ENCODE results near the gene TMCC3. TPM values are rescaled to one million over a fixed set of nuclear protein-coding genes. Genes with fewer than 3 reads are reported as not detected.

TMCC3 gene
- total and polyA plus RNA-seq, 9 of the 15 experiments (the other 6 are each of a cell fraction or from before 2014, with no cell fraction given): not detected

DNA sequence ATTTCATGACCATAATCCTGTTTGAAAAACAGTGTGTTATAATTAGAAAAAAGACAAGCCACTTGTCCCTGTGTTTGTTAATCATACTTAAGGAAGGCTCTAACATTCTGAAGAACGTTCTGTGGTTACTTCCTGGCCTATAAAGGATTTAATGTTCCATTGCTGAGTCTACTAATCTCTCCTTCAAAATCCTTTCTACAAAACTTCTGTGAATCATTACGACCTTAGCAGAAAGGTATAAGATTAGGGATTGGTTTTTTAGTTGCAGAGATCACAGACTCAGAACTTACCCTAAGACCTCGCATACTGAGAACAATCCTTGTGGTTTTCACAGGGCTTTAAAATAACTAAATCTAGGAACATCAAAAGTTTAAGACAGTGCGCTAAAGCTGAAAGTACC is 48.3 kb downstream of the TMCC3 start:
- no peak for FAIRE-seq
- intact Hi-C loops (cut with micrococcal nuclease): loop anchor here (5.0 kb wide), 1 partner anchor 160 kb away; no protein-coding TSS in a partner anchor
- no TSS peak for BruUV-seq (replicated peaks)
- no peak for TF ChIP-seq PRPF4 (IDR thresholded peaks at IDR 0.05; ENCODE audit: insufficient read depth, low read depth, low read length, poor library complexity, severe bottlenecking)
- no peak for TF ChIP-seq SNRNP70 (optimal IDR thresholded peaks at IDR 0.05; ENCODE audit: low read depth, low read length)
- TF ChIP-seq ZFX (CRISPR knock-in tag; IDR thresholded peaks at IDR 0.05): no peak
- TF ChIP-seq, protein P1, sequence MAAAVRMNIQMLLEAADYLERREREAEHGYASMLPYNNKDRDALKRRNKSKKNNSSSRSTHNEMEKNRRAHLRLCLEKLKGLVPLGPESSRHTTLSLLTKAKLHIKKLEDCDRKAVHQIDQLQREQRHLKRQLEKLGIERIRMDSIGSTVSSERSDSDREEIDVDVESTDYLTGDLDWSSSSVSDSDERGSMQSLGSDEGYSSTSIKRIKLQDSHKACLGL (CRISPR knock-in tag; IDR thresholded peaks at IDR 0.05; ENCODE audit: borderline replicate concordance, poor library complexity, severe bottlenecking): no peak
- TF ChIP-seq LCOR (CRISPR knock-in tag; IDR thresholded peaks at IDR 0.05): no peak
- TF ChIP-seq ZNF311 (CRISPR knock-in tag; IDR thresholded peaks at IDR 0.05): no peak
- TF ChIP-seq, protein P2, sequence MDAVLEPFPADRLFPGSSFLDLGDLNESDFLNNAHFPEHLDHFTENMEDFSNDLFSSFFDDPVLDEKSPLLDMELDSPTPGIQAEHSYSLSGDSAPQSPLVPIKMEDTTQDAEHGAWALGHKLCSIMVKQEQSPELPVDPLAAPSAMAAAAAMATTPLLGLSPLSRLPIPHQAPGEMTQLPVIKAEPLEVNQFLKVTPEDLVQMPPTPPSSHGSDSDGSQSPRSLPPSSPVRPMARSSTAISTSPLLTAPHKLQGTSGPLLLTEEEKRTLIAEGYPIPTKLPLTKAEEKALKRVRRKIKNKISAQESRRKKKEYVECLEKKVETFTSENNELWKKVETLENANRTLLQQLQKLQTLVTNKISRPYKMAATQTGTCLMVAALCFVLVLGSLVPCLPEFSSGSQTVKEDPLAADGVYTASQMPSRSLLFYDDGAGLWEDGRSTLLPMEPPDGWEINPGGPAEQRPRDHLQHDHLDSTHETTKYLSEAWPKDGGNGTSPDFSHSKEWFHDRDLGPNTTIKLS (IDR thresholded peaks at IDR 0.05; ENCODE audit: borderline replicate concordance, low read depth): no peak
- TF ChIP-seq, protein P3, sequence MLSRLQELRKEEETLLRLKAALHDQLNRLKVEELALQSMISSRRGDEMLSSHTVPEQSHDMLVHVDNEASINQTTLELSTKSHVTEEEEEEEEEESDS (CRISPR knock-in tag; IDR thresholded peaks at IDR 0.05): no peak
- TF ChIP-seq, protein P4, sequence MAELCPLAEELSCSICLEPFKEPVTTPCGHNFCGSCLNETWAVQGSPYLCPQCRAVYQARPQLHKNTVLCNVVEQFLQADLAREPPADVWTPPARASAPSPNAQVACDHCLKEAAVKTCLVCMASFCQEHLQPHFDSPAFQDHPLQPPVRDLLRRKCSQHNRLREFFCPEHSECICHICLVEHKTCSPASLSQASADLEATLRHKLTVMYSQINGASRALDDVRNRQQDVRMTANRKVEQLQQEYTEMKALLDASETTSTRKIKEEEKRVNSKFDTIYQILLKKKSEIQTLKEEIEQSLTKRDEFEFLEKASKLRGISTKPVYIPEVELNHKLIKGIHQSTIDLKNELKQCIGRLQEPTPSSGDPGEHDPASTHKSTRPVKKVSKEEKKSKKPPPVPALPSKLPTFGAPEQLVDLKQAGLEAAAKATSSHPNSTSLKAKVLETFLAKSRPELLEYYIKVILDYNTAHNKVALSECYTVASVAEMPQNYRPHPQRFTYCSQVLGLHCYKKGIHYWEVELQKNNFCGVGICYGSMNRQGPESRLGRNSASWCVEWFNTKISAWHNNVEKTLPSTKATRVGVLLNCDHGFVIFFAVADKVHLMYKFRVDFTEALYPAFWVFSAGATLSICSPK (IDR thresholded peaks at IDR 0.05; ENCODE audit: borderline replicate concordance): no peak
- no peak for TF ChIP-seq HIVEP1 (CRISPR knock-in tag; IDR thresholded peaks at IDR 0.05)
- TF ChIP-seq, protein P5, sequence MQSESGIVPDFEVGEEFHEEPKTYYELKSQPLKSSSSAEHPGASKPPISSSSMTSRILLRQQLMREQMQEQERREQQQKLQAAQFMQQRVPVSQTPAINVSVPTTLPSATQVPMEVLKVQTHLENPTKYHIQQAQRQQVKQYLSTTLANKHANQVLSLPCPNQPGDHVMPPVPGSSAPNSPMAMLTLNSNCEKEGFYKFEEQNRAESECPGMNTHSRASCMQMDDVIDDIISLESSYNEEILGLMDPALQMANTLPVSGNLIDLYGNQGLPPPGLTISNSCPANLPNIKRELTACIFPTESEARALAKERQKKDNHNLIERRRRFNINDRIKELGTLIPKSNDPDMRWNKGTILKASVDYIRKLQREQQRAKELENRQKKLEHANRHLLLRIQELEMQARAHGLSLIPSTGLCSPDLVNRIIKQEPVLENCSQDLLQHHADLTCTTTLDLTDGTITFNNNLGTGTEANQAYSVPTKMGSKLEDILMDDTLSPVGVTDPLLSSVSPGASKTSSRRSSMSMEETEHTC (IDR thresholded peaks at IDR 0.05): no peak
- no peak for TF ChIP-seq EP400 (IDR thresholded peaks at IDR 0.05)
- no peak for TF ChIP-seq CC2D1A (IDR thresholded peaks at IDR 0.05)
- TF ChIP-seq NEUROD1 (IDR thresholded peaks at IDR 0.05; ENCODE audit: borderline replicate concordance, low read depth, low read length, partially characterized antibody): no peak
- TF ChIP-seq ZNF668 (CRISPR knock-in tag; IDR thresholded peaks at IDR 0.05): no peak
- TF ChIP-seq, protein P6, sequence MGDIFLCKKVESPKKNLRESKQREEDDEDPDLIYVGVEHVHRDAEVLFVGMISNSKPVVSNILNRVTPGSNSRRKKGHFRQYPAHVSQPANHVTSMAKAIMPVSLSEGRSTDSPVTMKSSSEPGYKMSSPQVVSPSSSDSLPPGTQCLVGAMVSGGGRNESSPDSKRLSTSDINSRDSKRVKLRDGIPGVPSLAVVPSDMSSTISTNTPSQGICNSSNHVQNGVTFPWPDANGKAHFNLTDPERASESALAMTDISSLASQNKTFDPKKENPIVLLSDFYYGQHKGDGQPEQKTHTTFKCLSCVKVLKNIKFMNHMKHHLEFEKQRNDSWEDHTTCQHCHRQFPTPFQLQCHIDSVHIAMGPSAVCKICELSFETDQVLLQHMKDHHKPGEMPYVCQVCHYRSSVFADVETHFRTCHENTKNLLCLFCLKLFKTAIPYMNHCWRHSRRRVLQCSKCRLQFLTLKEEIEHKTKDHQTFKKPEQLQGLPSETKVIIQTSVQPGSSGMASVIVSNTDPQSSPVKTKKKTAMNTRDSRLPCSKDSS (IDR thresholded peaks at IDR 0.05; ENCODE audit: low read depth, partially characterized antibody): no peak

More for the DNA sequence above, 48.3 kb downstream of the TMCC3 start:
- H3K4me1 ChIP-seq (replicated peaks in 1 of 2; ENCODE audit: control insufficient read depth in 2 of 2, insufficient read depth in 2 of 2, low read length in 2 of 2): no peaks in the 10 kb centered on the region
- H4K20me1 ChIP-seq (replicated peaks; ENCODE audit: control insufficient read depth, insufficient read depth, low read length): no peaks in the 10 kb centered on the region
- DNase-seq (ENCODE audit: extremely low read depth in 1 of 4, low spot score in 3 of 4) (no peak), ATAC-seq (no peak)
- CTCF ChIA-PET (ENCODE audit: low intra/inter-chr PET ratio): no interaction called here
- 1% methylated on average over 4 of the region's 4 CpGs for WGBS (ENCODE audit: insufficient coverage, low coverage, missing lambda C conversion rate)
- H3K27ac ChIP-seq (ENCODE audit: extremely low read depth, low read depth, low read length): no peak overlapping the region
- H3K4me3 ChIP-seq: no peak overlapping the region
- no peak overlapping the region for H2AFZ ChIP-seq (ENCODE audit: low read depth, low read length)
- no peaks in the 10 kb centered on the region for H3K9me1 ChIP-seq (ENCODE audit: control insufficient read depth, insufficient read depth, low read length)
- H3K27me3 ChIP-seq (ENCODE audit: control insufficient read depth in 2 of 2, insufficient read depth in 2 of 2, low read length in 2 of 2): no peaks in the 10 kb centered on the region
- in situ Hi-C loops (cut with MboI): no loop called here
- no peak overlapping the region for H3K9ac ChIP-seq (ENCODE audit: insufficient read depth in 1 of 2, low read depth in 2 of 2, low read length in 2 of 2)
- no peaks in the 10 kb centered on the region for H3K36me3 ChIP-seq (ENCODE audit: control insufficient read depth, insufficient read depth, low read length)
- H3K79me2 ChIP-seq (ENCODE audit: control insufficient read depth, insufficient read depth, low read length): no peaks in the 10 kb centered on the region
- H3K9me3 ChIP-seq (replicated peaks; ENCODE audit: control insufficient read depth, insufficient read depth, low read depth, low read length): no peaks in the 10 kb centered on the region
- H3K4me2 ChIP-seq (ENCODE audit: insufficient read depth, low read length): no peak overlapping the region
- POLR2A ChIA-PET: no interaction called here

Measured in K562 (cell line).